ENCODE results near the gene UNC119B. TPM values are rescaled to one million over a fixed set of nuclear protein-coding genes. Genes with fewer than 3 reads are reported as not detected.

The UNC119B gene
- total RNA-seq, 1 donor = 23.2 TPM

GRCh38 chr12:120680165-120680738 lies 30.0 kb upstream of the UNC119B start:
- Histone ChIP-seq H3K27me3 (ENCODE audit: insufficient read depth, low read length) (no peaks in the 10 kb centered on the region), H3K27ac (ENCODE audit: low read depth, low read length) (no peak overlapping the region), H3K4me1 (ENCODE audit: insufficient read depth, low read length) (peaks cover 8% of the 10 kb centered on the region), H3K4me3 (ENCODE audit: insufficient read depth, low read length) (no peak overlapping the region), H4K20me1 (ENCODE audit: insufficient read depth, low read length) (no peaks in the 10 kb centered on the region), H3K9me3 (ENCODE audit: low read depth, low read length) (no peaks in the 10 kb centered on the region), H3K79me2 (ENCODE audit: insufficient read depth, low read length) (no peaks in the 10 kb centered on the region), H3K4me2 (ENCODE audit: insufficient read depth, low read length) (no peak overlapping the region), H2AFZ (ENCODE audit: low read length) (no peak overlapping the region), H3K36me3 (ENCODE audit: insufficient read depth, low read length) (no peaks in the 10 kb centered on the region)
- DNase-seq (ENCODE audit: insufficient read length, low spot score, missing footprints) = no peak
- no peak for TF ChIP-seq CTCF (IDR thresholded peaks at IDR 0.05; ENCODE audit: extremely low read depth, low read depth, low read length)

DNA sequence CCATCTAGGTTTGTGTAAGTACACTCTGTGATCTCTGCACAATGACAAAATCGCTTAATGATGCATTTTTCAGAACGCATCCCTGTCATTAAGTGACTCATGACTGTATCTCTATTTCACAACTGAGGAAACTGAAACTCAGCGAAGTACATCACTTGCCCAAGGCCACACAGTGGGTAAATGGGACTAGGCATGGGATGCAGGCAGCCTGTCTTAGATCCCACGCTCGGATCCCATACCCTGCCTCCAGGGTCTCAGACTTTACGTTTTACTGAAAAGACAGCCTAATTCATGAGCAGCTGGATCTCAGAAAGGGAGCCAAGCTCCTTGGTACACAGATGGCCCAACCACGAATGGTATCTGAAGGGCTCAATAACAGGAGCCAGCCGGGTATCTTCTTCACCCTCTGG lies 25.7 kb upstream of the UNC119B start:
- Histone ChIP-seq H3K27ac (ENCODE audit: low read depth, low read length) (no peak overlapping the region), H3K4me3 (ENCODE audit: insufficient read depth, low read length) (no peak overlapping the region), H3K4me2 (ENCODE audit: insufficient read depth, low read length) (no peak overlapping the region), H3K9me3 (ENCODE audit: low read depth, low read length) (no peaks in the 10 kb centered on the region), H3K27me3 (ENCODE audit: insufficient read depth, low read length) (no peaks in the 10 kb centered on the region), H2AFZ (ENCODE audit: low read length) (peak overlapping the region; percentile 12), H4K20me1 (ENCODE audit: insufficient read depth, low read length) (peaks cover 18% of the 10 kb centered on the region), H3K4me1 (ENCODE audit: insufficient read depth, low read length) (peaks cover 24% of the 10 kb centered on the region), H3K79me2 (ENCODE audit: insufficient read depth, low read length) (peaks cover 25% of the 10 kb centered on the region), H3K36me3 (ENCODE audit: insufficient read depth, low read length) (no peaks in the 10 kb centered on the region)
- TF ChIP-seq CTCF (IDR thresholded peaks at IDR 0.05; ENCODE audit: extremely low read depth, low read depth, low read length) = no peak
- DNase-seq (ENCODE audit: insufficient read length, low spot score, missing footprints) = no peak

- no peak overlapping the region for H2AFZ ChIP-seq (ENCODE audit: low read length)
- peaks cover 28% of the 10 kb centered on the region for H3K4me1 ChIP-seq (ENCODE audit: insufficient read depth, low read length)
- TF ChIP-seq CTCF (IDR thresholded peaks at IDR 0.05; ENCODE audit: extremely low read depth, low read depth, low read length) = no peak
- H3K9me3 ChIP-seq (ENCODE audit: low read depth, low read length) = no peaks in the 10 kb centered on the region
- no peak overlapping the region for H3K27ac ChIP-seq (ENCODE audit: low read depth, low read length)
- H3K4me2 ChIP-seq (ENCODE audit: insufficient read depth, low read length) = no peak overlapping the region
- H3K79me2 ChIP-seq (ENCODE audit: insufficient read depth, low read length) = peaks cover 35% of the 10 kb centered on the region
- H3K36me3 ChIP-seq (ENCODE audit: insufficient read depth, low read length) = no peaks in the 10 kb centered on the region
- DNase-seq (ENCODE audit: insufficient read length, low spot score, missing footprints) = no peak
- H3K4me3 ChIP-seq (ENCODE audit: insufficient read depth, low read length) = no peak overlapping the region
- H3K27me3 ChIP-seq (ENCODE audit: insufficient read depth, low read length) = no peaks in the 10 kb centered on the region
- H4K20me1 ChIP-seq (ENCODE audit: insufficient read depth, low read length) = peaks cover 28% of the 10 kb centered on the region
Observed at GRCh38 chr12:120685522-120685921, 24.7 kb upstream of the UNC119B start.

DNA sequence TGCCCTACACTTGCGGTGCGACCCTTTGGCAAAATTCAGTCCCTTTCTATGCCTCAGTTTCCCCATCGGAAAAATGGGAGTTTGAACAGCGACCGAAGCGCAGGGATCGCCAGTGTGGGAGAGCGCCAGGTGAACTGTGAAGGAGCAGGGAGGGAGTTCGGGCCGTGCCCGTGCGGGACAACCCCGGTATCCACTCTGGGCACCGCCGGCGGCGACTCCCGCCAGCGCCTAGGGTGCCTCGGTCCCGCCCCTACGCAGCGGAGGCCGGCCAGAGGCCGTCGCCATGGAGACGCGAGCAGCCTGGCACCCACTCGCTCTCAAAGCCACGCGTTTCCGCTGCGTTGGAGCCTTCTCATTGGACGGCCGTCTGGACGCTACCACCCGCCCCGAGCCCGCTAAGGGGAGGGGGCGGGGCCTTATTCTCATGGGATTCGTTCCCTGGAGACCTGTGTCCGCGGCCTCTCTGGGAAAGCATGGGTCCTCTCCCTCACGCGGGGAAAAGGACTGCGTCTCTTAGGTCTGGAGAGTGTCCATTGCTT lies 24.0 kb upstream of the UNC119B start:
- H3K27me3 ChIP-seq (ENCODE audit: insufficient read depth, low read length) = no peaks in the 10 kb centered on the region
- H3K27ac ChIP-seq (ENCODE audit: low read depth, low read length) = peak overlapping the region; percentile 97
- no peak for TF ChIP-seq CTCF (IDR thresholded peaks at IDR 0.05; ENCODE audit: extremely low read depth, low read depth, low read length)
- peak; percentile 98 for DNase-seq (ENCODE audit: insufficient read length, low spot score, missing footprints)
- peaks cover 35% of the 10 kb centered on the region for H4K20me1 ChIP-seq (ENCODE audit: insufficient read depth, low read length)
- H3K79me2 ChIP-seq (ENCODE audit: insufficient read depth, low read length) = peaks cover 42% of the 10 kb centered on the region
- no peaks in the 10 kb centered on the region for H3K36me3 ChIP-seq (ENCODE audit: insufficient read depth, low read length)
- peak overlapping the region; percentile 91 for H3K4me3 ChIP-seq (ENCODE audit: insufficient read depth, low read length)
- peak overlapping the region; percentile 96 for H2AFZ ChIP-seq (ENCODE audit: low read length)
- H3K4me2 ChIP-seq (ENCODE audit: insufficient read depth, low read length) = peak overlapping the region; percentile 92
- H3K9me3 ChIP-seq (ENCODE audit: low read depth, low read length) = no peaks in the 10 kb centered on the region
- H3K4me1 ChIP-seq (ENCODE audit: insufficient read depth, low read length) = peaks cover 28% of the 10 kb centered on the region

All from osteoblast (primary cell).